GM12878 (cell line): ENCODE measurements around the gene SEMA3C.

ENCODE experiments used
- CBFB ChIP-seq: IDR thresholded peaks from 2 replicates; pipeline ENCODE4 v1.6.1; 2016; ENCODE audit warnings: antibody characterized with exemption, low read depth
- KAT2A ChIP-seq: conservative IDR thresholded peaks from 2 replicates; pipeline ENCODE4 v1.6.1; 2011; ENCODE audit warnings: low read depth, low read length; ENCODE audit not compliant: control insufficient read depth
- MEF2A ChIP-seq: IDR thresholded peaks from 2 replicates; pipeline ENCODE4 v1.6.1; 2011; ENCODE audit warnings: low read depth, mild to moderate bottlenecking, low read length, moderate library complexity; ENCODE audit not compliant: insufficient read depth
- POLR2A ChIP-seq: IDR thresholded peaks from 2 replicates; pipeline ENCODE4 v1.6.1; 2011; ENCODE audit warnings: low read depth, mild to moderate bottlenecking, low read length
- POLR2AphosphoS5 ChIP-seq: IDR thresholded peaks from 2 replicates; pipeline ENCODE4 v1.6.1; 2011; ENCODE audit warnings: mild to moderate bottlenecking, low read length, inconsistent platforms
- SIN3A ChIP-seq: IDR thresholded peaks from 2 replicates; pipeline ENCODE4 v1.6.1; 2012; ENCODE audit warnings: low read depth, low read length, improper control_type of control experiment
- SREBF1 ChIP-seq: IDR thresholded peaks from 2 replicates; pipeline ENCODE4 v1.6.1; 2012; ENCODE audit warnings: mild to moderate bottlenecking, low read length
- TARDBP ChIP-seq: IDR thresholded peaks from 2 replicates; pipeline ENCODE4 v1.6.1; 2016; ENCODE audit warnings: borderline replicate concordance
- TF ChIP-seq, protein P1 (sequence below): IDR thresholded peaks from 2 replicates; pipeline ENCODE4 v1.6.1; 2012; ENCODE audit warnings: improper control_type of control experiment, low read depth, low read length; ENCODE audit not compliant: insufficient replicate concordance
- TF ChIP-seq, protein P2 (sequence below), 3 experiments: IDR thresholded peaks in 2 of 3; conservative IDR thresholded peaks in 1 of 3; 2 replicates each; pipeline ENCODE4 v1.5.1; 2011; ENCODE audit warnings: low read depth in 3 of 3, low read length in 3 of 3, mild to moderate bottlenecking in 3 of 3, control low read depth in 2 of 3, moderate library complexity in 2 of 3, inconsistent platforms in 1 of 3, mixed read lengths in 1 of 3; ENCODE audit not compliant: control insufficient read depth in 2 of 3, insufficient read depth in 1 of 3; ENCODE audit errors: extremely low read depth in 1 of 3
- TF ChIP-seq, protein P3 (sequence below): IDR thresholded peaks from 2 replicates; pipeline ENCODE4 v1.6.1; 2012; ENCODE audit warnings: low read depth, low read length, improper control_type of control experiment

DNA sequence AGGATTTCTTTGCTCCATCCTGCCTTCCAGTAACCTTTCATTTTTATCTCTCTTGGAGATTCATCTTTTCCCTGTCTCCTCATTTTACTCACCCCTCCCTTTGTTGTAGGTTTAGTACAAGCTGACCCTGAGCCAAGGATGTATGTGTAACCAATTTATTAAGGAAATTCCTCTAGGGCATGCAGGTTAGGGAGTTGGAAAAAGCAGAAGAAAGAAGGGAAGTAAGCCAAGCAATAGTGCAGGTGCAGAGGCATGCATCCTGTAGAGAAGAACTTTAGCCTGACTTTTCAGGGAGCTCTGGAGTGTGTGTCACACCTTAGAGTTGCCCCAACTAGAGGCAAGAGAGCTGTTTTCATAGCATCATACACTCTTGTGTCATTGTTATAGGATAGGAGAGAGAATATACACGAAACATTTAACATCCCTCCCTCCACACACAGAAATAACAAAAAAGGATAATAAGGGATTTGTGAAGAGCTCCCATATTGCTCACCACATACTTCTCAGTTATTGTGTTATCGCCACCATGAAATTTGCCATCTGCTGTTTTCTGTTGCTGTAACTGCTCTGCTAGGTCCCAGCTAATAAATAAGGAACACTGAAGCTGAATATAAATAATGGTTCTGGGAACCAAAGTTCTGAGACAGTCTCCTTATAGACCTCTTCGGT lies 21.8 kb upstream of the SEMA3C start:
- TF ChIP-seq, protein P1, sequence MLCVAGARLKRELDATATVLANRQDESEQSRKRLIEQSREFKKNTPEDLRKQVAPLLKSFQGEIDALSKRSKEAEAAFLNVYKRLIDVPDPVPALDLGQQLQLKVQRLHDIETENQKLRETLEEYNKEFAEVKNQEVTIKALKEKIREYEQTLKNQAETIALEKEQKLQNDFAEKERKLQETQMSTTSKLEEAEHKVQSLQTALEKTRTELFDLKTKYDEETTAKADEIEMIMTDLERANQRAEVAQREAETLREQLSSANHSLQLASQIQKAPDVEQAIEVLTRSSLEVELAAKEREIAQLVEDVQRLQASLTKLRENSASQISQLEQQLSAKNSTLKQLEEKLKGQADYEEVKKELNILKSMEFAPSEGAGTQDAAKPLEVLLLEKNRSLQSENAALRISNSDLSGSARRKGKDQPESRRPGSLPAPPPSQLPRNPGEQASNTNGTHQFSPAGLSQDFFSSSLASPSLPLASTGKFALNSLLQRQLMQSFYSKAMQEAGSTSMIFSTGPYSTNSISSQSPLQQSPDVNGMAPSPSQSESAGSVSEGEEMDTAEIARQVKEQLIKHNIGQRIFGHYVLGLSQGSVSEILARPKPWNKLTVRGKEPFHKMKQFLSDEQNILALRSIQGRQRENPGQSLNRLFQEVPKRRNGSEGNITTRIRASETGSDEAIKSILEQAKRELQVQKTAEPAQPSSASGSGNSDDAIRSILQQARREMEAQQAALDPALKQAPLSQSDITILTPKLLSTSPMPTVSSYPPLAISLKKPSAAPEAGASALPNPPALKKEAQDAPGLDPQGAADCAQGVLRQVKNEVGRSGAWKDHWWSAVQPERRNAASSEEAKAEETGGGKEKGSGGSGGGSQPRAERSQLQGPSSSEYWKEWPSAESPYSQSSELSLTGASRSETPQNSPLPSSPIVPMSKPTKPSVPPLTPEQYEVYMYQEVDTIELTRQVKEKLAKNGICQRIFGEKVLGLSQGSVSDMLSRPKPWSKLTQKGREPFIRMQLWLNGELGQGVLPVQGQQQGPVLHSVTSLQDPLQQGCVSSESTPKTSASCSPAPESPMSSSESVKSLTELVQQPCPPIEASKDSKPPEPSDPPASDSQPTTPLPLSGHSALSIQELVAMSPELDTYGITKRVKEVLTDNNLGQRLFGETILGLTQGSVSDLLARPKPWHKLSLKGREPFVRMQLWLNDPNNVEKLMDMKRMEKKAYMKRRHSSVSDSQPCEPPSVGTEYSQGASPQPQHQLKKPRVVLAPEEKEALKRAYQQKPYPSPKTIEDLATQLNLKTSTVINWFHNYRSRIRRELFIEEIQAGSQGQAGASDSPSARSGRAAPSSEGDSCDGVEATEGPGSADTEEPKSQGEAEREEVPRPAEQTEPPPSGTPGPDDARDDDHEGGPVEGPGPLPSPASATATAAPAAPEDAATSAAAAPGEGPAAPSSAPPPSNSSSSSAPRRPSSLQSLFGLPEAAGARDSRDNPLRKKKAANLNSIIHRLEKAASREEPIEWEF, result no peak
- TF ChIP-seq, protein P2, sequence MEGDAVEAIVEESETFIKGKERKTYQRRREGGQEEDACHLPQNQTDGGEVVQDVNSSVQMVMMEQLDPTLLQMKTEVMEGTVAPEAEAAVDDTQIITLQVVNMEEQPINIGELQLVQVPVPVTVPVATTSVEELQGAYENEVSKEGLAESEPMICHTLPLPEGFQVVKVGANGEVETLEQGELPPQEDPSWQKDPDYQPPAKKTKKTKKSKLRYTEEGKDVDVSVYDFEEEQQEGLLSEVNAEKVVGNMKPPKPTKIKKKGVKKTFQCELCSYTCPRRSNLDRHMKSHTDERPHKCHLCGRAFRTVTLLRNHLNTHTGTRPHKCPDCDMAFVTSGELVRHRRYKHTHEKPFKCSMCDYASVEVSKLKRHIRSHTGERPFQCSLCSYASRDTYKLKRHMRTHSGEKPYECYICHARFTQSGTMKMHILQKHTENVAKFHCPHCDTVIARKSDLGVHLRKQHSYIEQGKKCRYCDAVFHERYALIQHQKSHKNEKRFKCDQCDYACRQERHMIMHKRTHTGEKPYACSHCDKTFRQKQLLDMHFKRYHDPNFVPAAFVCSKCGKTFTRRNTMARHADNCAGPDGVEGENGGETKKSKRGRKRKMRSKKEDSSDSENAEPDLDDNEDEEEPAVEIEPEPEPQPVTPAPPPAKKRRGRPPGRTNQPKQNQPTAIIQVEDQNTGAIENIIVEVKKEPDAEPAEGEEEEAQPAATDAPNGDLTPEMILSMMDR (IDR thresholded peaks at IDR 0.05 in 2 of 3, conservative IDR thresholded peaks at IDR 0.05 in 1 of 3; ENCODE audit: control insufficient read depth in 2 of 3, extremely low read depth in 1 of 3, insufficient read depth in 1 of 3, low read depth in 3 of 3, low read length in 3 of 3), result no peak
- TF ChIP-seq MEF2A, result no peak
- TF ChIP-seq POLR2AphosphoS5, result no peak
- TF ChIP-seq SREBF1, result no peak
- TF ChIP-seq POLR2A, result no peak
- TF ChIP-seq CBFB, result no peak
- no peak for TF ChIP-seq TARDBP
- no peak for TF ChIP-seq SIN3A
- no peak for TF ChIP-seq KAT2A
- TF ChIP-seq, protein P3, sequence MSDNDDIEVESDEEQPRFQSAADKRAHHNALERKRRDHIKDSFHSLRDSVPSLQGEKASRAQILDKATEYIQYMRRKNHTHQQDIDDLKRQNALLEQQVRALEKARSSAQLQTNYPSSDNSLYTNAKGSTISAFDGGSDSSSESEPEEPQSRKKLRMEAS, result no peak
